Keratinocyte (primary cell): ENCODE data around the gene CUX1. TPM values are rescaled to one million over a fixed set of nuclear protein-coding genes. Genes with fewer than 3 reads are reported as not detected.

Experiments used
- DNase-seq: peaks from one replicate; pipeline ENCODE4 v3.0.0-alpha.2; 2011; ENCODE audit warnings: low read depth, missing footprints, low spot score
- FAIRE-seq: peaks from 2 replicates; lab custom pipeline; 2011; peaks lifted over from hg19 to GRCh38; lab: Jason Lieb, UNC
- H2AFZ ChIP-seq: 2 replicates; pipeline ENCODE4 v1.6.0; 2012; ENCODE audit warnings: low read length, control low read depth, inconsistent platforms; ENCODE audit not compliant: control insufficient read depth
- H3K27ac ChIP-seq: 2 replicates; pipeline ENCODE4 v1.5.1; 2011; ENCODE audit warnings: low read length; ENCODE audit not compliant: control insufficient read depth, insufficient read depth
- H3K27me3 ChIP-seq: 3 replicates; pipeline ENCODE4 v1.6.0; 2011; ENCODE audit warnings: low read length; ENCODE audit not compliant: control insufficient read depth, insufficient read depth; ENCODE audit errors: extremely low read depth
- H3K36me3 ChIP-seq, 2 experiments: 2 replicates in 1 of 2; 3 replicates in 1 of 2; pipeline ENCODE4 v1.5.1; 2011; ENCODE audit warnings: low read length in 2 of 2, mild to moderate bottlenecking in 1 of 2; ENCODE audit not compliant: control insufficient read depth in 2 of 2, insufficient read depth in 2 of 2; ENCODE audit errors: extremely low read depth in 1 of 2
- H3K4me1 ChIP-seq: 3 replicates; pipeline ENCODE4 v1.5.1; 2011; ENCODE audit warnings: low read length; ENCODE audit not compliant: control insufficient read depth, insufficient read depth; ENCODE audit errors: extremely low read depth
- H3K4me2 ChIP-seq: 3 replicates; pipeline ENCODE4 v1.6.0; 2011; ENCODE audit warnings: low read depth, low read length; ENCODE audit not compliant: control insufficient read depth, insufficient read depth; ENCODE audit errors: extremely low read depth
- H3K4me3 ChIP-seq, 3 experiments: fragments of 200-600 bp in 1 of 3; sonication (generic) in 1 of 3; 2 replicates in 2 of 3; 3 replicates in 1 of 3; pipeline ENCODE4 v1.5.1; 2011 to 2016; ENCODE audit warnings: low read length in 3 of 3, mild to moderate bottlenecking in 3 of 3, control low read depth in 2 of 3, inconsistent platforms in 1 of 3, low read depth in 1 of 3, mixed read lengths in 1 of 3, mixed run types in 1 of 3, moderate library complexity in 1 of 3; ENCODE audit not compliant: control insufficient read depth in 2 of 3, insufficient read depth in 2 of 3; ENCODE audit errors: extremely low read depth in 1 of 3
- H3K79me2 ChIP-seq: 2 replicates; pipeline ENCODE4 v1.6.0; 2012; ENCODE audit warnings: low read length; ENCODE audit not compliant: control insufficient read depth, insufficient read depth
- H3K9ac ChIP-seq: 3 replicates; pipeline ENCODE4 v1.6.0; 2011; ENCODE audit warnings: low read length; ENCODE audit not compliant: control insufficient read depth, insufficient read depth; ENCODE audit errors: extremely low read depth
- H3K9me1 ChIP-seq: 3 replicates; pipeline ENCODE4 v1.6.0; 2011; ENCODE audit warnings: low read length; ENCODE audit not compliant: control insufficient read depth, insufficient read depth; ENCODE audit errors: extremely low read depth
- H3K9me3 ChIP-seq: 2 replicates; pipeline ENCODE4 v1.5.1; 2012; ENCODE audit warnings: low read depth, low read length; ENCODE audit not compliant: control insufficient read depth
- H4K20me1 ChIP-seq: 3 replicates; pipeline ENCODE4 v1.6.0; 2011; ENCODE audit warnings: low read length; ENCODE audit not compliant: control insufficient read depth, insufficient read depth; ENCODE audit errors: extremely low read depth
- CTCF ChIP-seq, 3 experiments: IDR thresholded peaks in 1 of 3; conservative IDR thresholded peaks in 1 of 3; optimal IDR thresholded peaks in 1 of 3; 2 replicates in 2 of 3; 3 replicates in 1 of 3; pipeline versions ENCODE3 to v1.5.1; 2011; ENCODE audit warnings: low read length in 3 of 3, mild to moderate bottlenecking in 3 of 3, moderate library complexity in 2 of 3, control low read depth in 1 of 3, inconsistent platforms in 1 of 3; ENCODE audit not compliant: insufficient read depth in 2 of 3; ENCODE audit errors: extremely low read depth in 1 of 3
- EZH2 ChIP-seq: IDR thresholded peaks from one replicate; pipeline ENCODE4 v1.6.1; 2012; ENCODE audit warnings: inconsistent platforms, mild to moderate bottlenecking, low read length, moderate library complexity
- dilution Hi-C: fragments of 300-500 bp; cut with MboI; formaldehyde crosslinking; loops from one replicate; pipeline ENCODE4 v1.7.0; 2020; ENCODE audit warnings: low sequenced_read_pairs; ENCODE audit not compliant: extremely low pct_ligation_motif_present
- polyA plus RNA-seq, 5 experiments: library from polyadenylated mRNA; depleted of rRNA in 3 of 5; stranded (reverse) in 3 of 5; stranded (forward) in 1 of 5; unstranded in 1 of 5; fragments of >200 nt; gene quantifications; 1 replicate in 1 of 5; 2 replicates in 3 of 5; 3 replicates in 1 of 5; pipeline versions ENCODE4 v1.2.1 to v1.2.3, GENCODE V29; 2011 to 2012; ENCODE audit warnings: missing spikeins in 2 of 5, low read depth in 1 of 5, low replicate concordance in 1 of 5

Gene CUX1
- polyA plus RNA-seq, 1 donor (not counting 4 experiments of a cell fraction or from before 2014, with no cell fraction given), result 18.3 TPM

- no peak for FAIRE-seq
- H3K27me3 ChIP-seq, result no peaks in the 10 kb centered on the region
- no peak overlapping the region for H3K4me2 ChIP-seq
- H3K36me3 ChIP-seq, result peaks cover 0 to 1% of the 10 kb centered on the region in 2 experiments
- no peak overlapping the region for H3K4me3 ChIP-seq
- H3K27ac ChIP-seq, result no peak overlapping the region
- no peak for DNase-seq
- H3K79me2 ChIP-seq, result no peaks in the 10 kb centered on the region
- H3K4me1 ChIP-seq, result peaks cover 12% of the 10 kb centered on the region
- no peaks in the 10 kb centered on the region for H3K9me3 ChIP-seq
- H3K9me1 ChIP-seq, result no peaks in the 10 kb centered on the region
- no peak overlapping the region for H2AFZ ChIP-seq
- no peak overlapping the region for H3K9ac ChIP-seq
- dilution Hi-C loops, result no loop called here
- TF ChIP-seq EZH2, result no peak
- TF ChIP-seq CTCF (optimal IDR thresholded peaks at IDR 0.05 in 1 of 3, IDR thresholded peaks at IDR 0.05 in 1 of 3, conservative IDR thresholded peaks at IDR 0.05 in 1 of 3; ENCODE audit: extremely low read depth in 1 of 3, insufficient read depth in 2 of 3, low read length in 3 of 3), result no peak
- no peaks in the 10 kb centered on the region for H4K20me1 ChIP-seq
These were observed 116.3 kb downstream of the CUX1 start for GRCh38 chr7:101933688-101934121.

GRCh38 chr7:101934618-101935017 lies 117.2 kb downstream of the CUX1 start:
- H3K36me3 ChIP-seq, result peaks cover 0 to 1% of the 10 kb centered on the region in 2 experiments
- TF ChIP-seq EZH2 (no peak), CTCF (optimal IDR thresholded peaks at IDR 0.05 in 1 of 3, IDR thresholded peaks at IDR 0.05 in 1 of 3, conservative IDR thresholded peaks at IDR 0.05 in 1 of 3; ENCODE audit: extremely low read depth in 1 of 3, insufficient read depth in 2 of 3, low read length in 3 of 3) (no peak)
- H3K4me2 ChIP-seq, result no peak overlapping the region
- H3K4me1 ChIP-seq, result peaks cover 12% of the 10 kb centered on the region
- no peaks in the 10 kb centered on the region for H3K9me1 ChIP-seq
- no peak overlapping the region for H3K4me3 ChIP-seq
- no peak for FAIRE-seq
- DNase-seq, result no peak
- no peaks in the 10 kb centered on the region for H3K27me3 ChIP-seq
- dilution Hi-C loops, result no loop called here
- H2AFZ ChIP-seq, result no peak overlapping the region
- H3K9me3 ChIP-seq, result no peaks in the 10 kb centered on the region
- H4K20me1 ChIP-seq, result no peaks in the 10 kb centered on the region
- H3K9ac ChIP-seq, result no peak overlapping the region
- H3K27ac ChIP-seq, result no peak overlapping the region
- no peaks in the 10 kb centered on the region for H3K79me2 ChIP-seq
